ENCODE measurements around the gene CD274. TPM values are rescaled to one million over a fixed set of nuclear protein-coding genes. Genes with fewer than 3 reads are reported as not detected.
"Not testable (repeated sequence)": the region's sequence is repeated elsewhere in the genome, so short reads cannot be mapped to it uniquely, and the experiment has no call there.

CD274 gene
- total RNA-seq, 2 donors from 2014 or later, result 97.1 to 242 TPM

- H3K4me1 Mint-ChIP-seq (ENCODE audit: low read depth in 2 of 2), result peaks cover 36 to 60% of the 10 kb centered on the region in 2 donors
- H3K4me3 Mint-ChIP-seq, result not testable (repeated sequence)
These were observed 14.5 kb downstream of the CD274 start for GRCh38 chr9:5464831-5465330.

GRCh38 chr9:5466005-5466404 is 15.7 kb downstream of the CD274 start:
- Mint-ChIP-seq H3K27me3 (no peaks in the 10 kb centered on the region), H3K4me1 (ENCODE audit: low read depth in 2 of 2) (peaks cover 29 to 57% of the 10 kb centered on the region in 2 donors), H3K27ac (peak overlapping the region; percentile 52 to 82), H3K36me3 (peaks cover 65% of the 10 kb centered on the region), H3K9me3 (no peaks in the 10 kb centered on the region), H3K4me3 (no peak overlapping the region)
- DNase-seq (ENCODE audit: low spot score) (no peak), ATAC-seq (no peak)

More at GRCh38 chr9:5464831-5465330, 14.5 kb downstream of the CD274 start:
- not testable (repeated sequence) for ATAC-seq; H3K27me3 Mint-ChIP-seq; H3K9me3 Mint-ChIP-seq; DNase-seq (ENCODE audit: low spot score)
- peak overlapping the region; percentile 52 to 100 for H3K27ac Mint-ChIP-seq
- peaks cover 72% of the 10 kb centered on the region for H3K36me3 Mint-ChIP-seq

GRCh38 chr9:5466766-5467165 is 16.4 kb downstream of the CD274 start:
- no peak overlapping the region for H3K4me3 Mint-ChIP-seq
- ATAC-seq (no peak), DNase-seq (ENCODE audit: low spot score) (no peak)
- H3K9me3 Mint-ChIP-seq, result no peaks in the 10 kb centered on the region
- H3K27me3 Mint-ChIP-seq, result no peaks in the 10 kb centered on the region
- peaks cover 29 to 57% of the 10 kb centered on the region in 2 donors for H3K4me1 Mint-ChIP-seq (ENCODE audit: low read depth in 2 of 2)
- H3K27ac Mint-ChIP-seq, result peak overlapping the region; percentile 52 to 82
- H3K36me3 Mint-ChIP-seq, result peaks cover 65% of the 10 kb centered on the region

- DNase-seq (ENCODE audit: low spot score), result no peak
- peak overlapping the region; percentile 21 to 82 for H3K27ac Mint-ChIP-seq
- peaks cover 55% of the 10 kb centered on the region for H3K36me3 Mint-ChIP-seq
- no peak for ATAC-seq
- H3K27me3 Mint-ChIP-seq, result no peaks in the 10 kb centered on the region
- no peak overlapping the region for H3K4me3 Mint-ChIP-seq
- H3K9me3 Mint-ChIP-seq, result no peaks in the 10 kb centered on the region
- H3K4me1 Mint-ChIP-seq (ENCODE audit: low read depth in 2 of 2), result peaks cover 34 to 52% of the 10 kb centered on the region in 2 donors
These were observed 18.5 kb downstream of the CD274 start for GRCh38 chr9:5468850-5469249.

- peaks cover 47 to 55% of the 10 kb centered on the region in 2 donors for H3K4me1 Mint-ChIP-seq (ENCODE audit: low read depth in 2 of 2)
- H3K27me3 Mint-ChIP-seq, result no peaks in the 10 kb centered on the region
- H3K4me3 Mint-ChIP-seq, result no peak overlapping the region
- H3K36me3 Mint-ChIP-seq, result peaks cover 53% of the 10 kb centered on the region
- ATAC-seq (no peak), DNase-seq (ENCODE audit: low spot score) (no peak)
- peak overlapping the region in 1 of 2 donors; percentile 21 for H3K27ac Mint-ChIP-seq
- H3K9me3 Mint-ChIP-seq, result peaks cover 5% of the 10 kb centered on the region
These were observed 19.8 kb downstream of the CD274 start for GRCh38 chr9:5470122-5470521.

GRCh38 chr9:5470816-5471215 is 20.5 kb downstream of the CD274 start:
- DNase-seq (ENCODE audit: low spot score) (no peak), ATAC-seq (peak in 1 of 2 donors; percentile 59)
- H3K9me3 Mint-ChIP-seq, result peaks cover 5% of the 10 kb centered on the region
- peaks cover 46% of the 10 kb centered on the region for H3K36me3 Mint-ChIP-seq
- H3K27me3 Mint-ChIP-seq, result no peaks in the 10 kb centered on the region
- peaks cover 49 to 55% of the 10 kb centered on the region in 2 donors for H3K4me1 Mint-ChIP-seq (ENCODE audit: low read depth in 2 of 2)
- no peak overlapping the region for H3K27ac Mint-ChIP-seq
- H3K4me3 Mint-ChIP-seq, result peak overlapping the region; percentile 10

GRCh38 chr9:5475611-5476010 is 25.3 kb downstream of the CD274 start:
- Mint-ChIP-seq H3K4me3 (peak overlapping the region; percentile 67), H3K27ac (peak overlapping the region; percentile 78 to 88), H3K4me1 (ENCODE audit: low read depth in 2 of 2) (peaks cover 40 to 52% of the 10 kb centered on the region in 2 donors), H3K36me3 (peaks cover 19% of the 10 kb centered on the region)
- DNase-seq (ENCODE audit: low spot score); ATAC-seq; H3K9me3 Mint-ChIP-seq; H3K27me3 Mint-ChIP-seq: not testable (repeated sequence)

GRCh38 chr9:5478206-5478605 is 27.9 kb downstream of the CD274 start:
- Mint-ChIP-seq H3K9me3 (peaks cover 5% of the 10 kb centered on the region), H3K4me3 (no peak overlapping the region), H3K4me1 (ENCODE audit: low read depth in 2 of 2) (peaks cover 34 to 56% of the 10 kb centered on the region in 2 donors), H3K27ac (peak overlapping the region; percentile 5 to 52), H3K27me3 (peaks cover 6 to 9% of the 10 kb centered on the region in 2 donors), H3K36me3 (peaks cover 24% of the 10 kb centered on the region)
- ATAC-seq (peak; percentile 48 to 75), DNase-seq (ENCODE audit: low spot score) (no peak)

GRCh38 chr9:5479994-5480694 is 29.8 kb downstream of the CD274 start:
- DNase-seq (ENCODE audit: low spot score) (no peak), ATAC-seq (peak in 1 of 2 donors; percentile 56)
- Mint-ChIP-seq H3K27me3 (peaks cover 6 to 9% of the 10 kb centered on the region in 2 donors), H3K9me3 (no peaks in the 10 kb centered on the region), H3K36me3 (peaks cover 13% of the 10 kb centered on the region), H3K4me3 (peak overlapping the region; percentile 51), H3K4me1 (ENCODE audit: low read depth in 2 of 2) (peaks cover 18 to 37% of the 10 kb centered on the region in 2 donors), H3K27ac (peak overlapping the region; percentile 23 to 55)

- peaks cover 13% of the 10 kb centered on the region for H3K36me3 Mint-ChIP-seq
- DNase-seq (ENCODE audit: low spot score), result no peak
- no peak overlapping the region for H3K27ac Mint-ChIP-seq
- ATAC-seq, result peak in 1 of 2 donors; percentile 60
- peaks cover 13 to 29% of the 10 kb centered on the region in 2 donors for H3K4me1 Mint-ChIP-seq (ENCODE audit: low read depth in 2 of 2)
- H3K27me3 Mint-ChIP-seq, result peaks cover 6 to 9% of the 10 kb centered on the region in 2 donors
- H3K9me3 Mint-ChIP-seq, result no peaks in the 10 kb centered on the region
- no peak overlapping the region for H3K4me3 Mint-ChIP-seq
These were observed 30.6 kb downstream of the CD274 start for GRCh38 chr9:5480919-5481318.

- peak in 1 of 2 donors; percentile 8 for ATAC-seq
- H3K4me3 Mint-ChIP-seq, result no peak overlapping the region
- DNase-seq (ENCODE audit: low spot score), result no peak
- no peak overlapping the region for H3K27ac Mint-ChIP-seq
- no peaks in the 10 kb centered on the region for H3K9me3 Mint-ChIP-seq
- H3K36me3 Mint-ChIP-seq, result peaks cover 8% of the 10 kb centered on the region
- H3K4me1 Mint-ChIP-seq (ENCODE audit: low read depth in 2 of 2), result peaks cover 9 to 24% of the 10 kb centered on the region in 2 donors
- peaks cover 6 to 9% of the 10 kb centered on the region in 2 donors for H3K27me3 Mint-ChIP-seq
These were observed 31.1 kb downstream of the CD274 start for GRCh38 chr9:5481322-5482040.

- no peak overlapping the region for H3K4me3 Mint-ChIP-seq
- no peak overlapping the region for H3K27ac Mint-ChIP-seq
- H3K9me3 Mint-ChIP-seq, result no peaks in the 10 kb centered on the region
- peaks cover 5% of the 10 kb centered on the region for H3K36me3 Mint-ChIP-seq
- peaks cover 6 to 9% of the 10 kb centered on the region in 2 donors for H3K27me3 Mint-ChIP-seq
- ATAC-seq, result no peak
- peaks cover 7 to 22% of the 10 kb centered on the region in 2 donors for H3K4me1 Mint-ChIP-seq (ENCODE audit: low read depth in 2 of 2)
- no peak for DNase-seq (ENCODE audit: low spot score)
These were observed 31.9 kb downstream of the CD274 start for GRCh38 chr9:5482194-5482593.

GRCh38 chr9:5483306-5483705 is 33.0 kb downstream of the CD274 start:
- ATAC-seq (no peak), DNase-seq (ENCODE audit: low spot score) (no peak)
- H3K4me3 Mint-ChIP-seq, result no peak overlapping the region
- no peaks in the 10 kb centered on the region for H3K9me3 Mint-ChIP-seq
- peaks cover 5% of the 10 kb centered on the region for H3K36me3 Mint-ChIP-seq
- peaks cover 4 to 17% of the 10 kb centered on the region in 2 donors for H3K4me1 Mint-ChIP-seq (ENCODE audit: low read depth in 2 of 2)
- peaks cover 6 to 9% of the 10 kb centered on the region in 2 donors for H3K27me3 Mint-ChIP-seq
- H3K27ac Mint-ChIP-seq, result peak overlapping the region in 1 of 2 donors; percentile 5
